Activated T-helper 17 cell treated with anti-CD3 and anti-CD28 coated beads, Interleukin-2, amount 50 U/mL, for 72 hours (primary cell): ENCODE measurements around the gene OSTF1. TPM values are rescaled to one million over a fixed set of nuclear protein-coding genes. Genes with fewer than 3 reads are reported as not detected.

Experiments used
- ATAC-seq: fragments of 150-1000 bp; cut with Tn5 transposase; replicated peaks from 2 replicates; pipeline ENCODE4 v1.10.0; 2021; ENCODE audit warnings: mild to moderate bottlenecking, moderate library complexity
- H3K27ac Mint-ChIP-seq: one replicate; pipeline ENCODE4 v1.8.0; 2022; ENCODE audit warnings: mixed read lengths
- H3K27me3 Mint-ChIP-seq: one replicate; pipeline ENCODE4 v1.8.0; 2022; ENCODE audit warnings: mixed read lengths
- H3K36me3 Mint-ChIP-seq: one replicate; pipeline ENCODE4 v1.8.0; 2022; ENCODE audit warnings: low read depth, mild to moderate bottlenecking, mixed read lengths
- H3K4me1 Mint-ChIP-seq: one replicate; pipeline ENCODE4 v1.8.0; 2022; ENCODE audit warnings: mixed read lengths
- H3K4me3 Mint-ChIP-seq: one replicate; pipeline ENCODE4 v1.8.0; 2022; ENCODE audit warnings: mild to moderate bottlenecking, mixed read lengths
- H3K9me3 Mint-ChIP-seq: one replicate; pipeline ENCODE4 v1.8.0; 2022; ENCODE audit warnings: mixed read lengths
- total RNA-seq, 2 donors: library from RNA; stranded (reverse); gene quantifications; one replicate each; pipeline ENCODE4 v1.2.3, GENCODE V29; 2022

The OSTF1 gene
- total RNA-seq, 2 donors from 2014 or later = 131 to 217 TPM

DNA sequence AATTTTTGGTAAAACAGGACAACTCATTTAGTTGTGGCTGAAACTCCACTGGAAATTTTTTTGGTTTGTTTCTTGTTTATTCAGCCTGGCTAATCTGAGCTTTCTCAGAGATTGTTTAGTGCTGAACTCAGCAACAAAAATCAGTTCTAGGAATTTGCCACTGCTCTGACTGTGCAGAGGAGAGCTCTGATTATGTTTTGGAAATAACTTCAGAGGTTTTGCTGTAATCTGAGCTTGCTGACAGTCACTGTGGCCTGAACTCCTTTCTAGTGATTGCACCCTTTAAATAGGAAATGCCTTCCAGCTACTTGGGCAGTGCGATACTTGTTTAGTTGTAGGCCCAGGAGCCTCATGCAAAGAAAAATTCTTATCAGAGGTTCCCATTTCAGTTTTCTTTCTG lies 60.2 kb downstream of the OSTF1 start:
- Mint-ChIP-seq H3K9me3 (peaks cover 8% of the 10 kb centered on the region), H3K36me3 (peaks cover 88% of the 10 kb centered on the region), H3K27ac (peak overlapping the region; percentile 97), H3K27me3 (no peaks in the 10 kb centered on the region), H3K4me3 (peak overlapping the region; percentile 75), H3K4me1 (peaks cover 55% of the 10 kb centered on the region)
- peak; percentile 65 for ATAC-seq

GRCh38 chr9:75149841-75150241 lies 61.5 kb downstream of the OSTF1 start:
- Mint-ChIP-seq H3K36me3 (peaks cover 75% of the 10 kb centered on the region), H3K4me3 (peak overlapping the region; percentile 65)

GRCh38 chr9:75150512-75150911 lies 62.2 kb downstream of the OSTF1 start:
- H3K4me3 Mint-ChIP-seq = peak overlapping the region; percentile 65
- peaks cover 68% of the 10 kb centered on the region for H3K36me3 Mint-ChIP-seq
- no peak for ATAC-seq
- H3K9me3 Mint-ChIP-seq = no peaks in the 10 kb centered on the region
- peak overlapping the region; percentile 89 for H3K27ac Mint-ChIP-seq
- H3K27me3 Mint-ChIP-seq = no peaks in the 10 kb centered on the region
- peaks cover 58% of the 10 kb centered on the region for H3K4me1 Mint-ChIP-seq

More at GRCh38 chr9:75149841-75150241, 61.5 kb downstream of the OSTF1 start:
- peak overlapping the region; percentile 89 for H3K27ac Mint-ChIP-seq
- H3K9me3 Mint-ChIP-seq = peaks cover 5% of the 10 kb centered on the region
- ATAC-seq = no peak
- no peaks in the 10 kb centered on the region for H3K27me3 Mint-ChIP-seq
- H3K4me1 Mint-ChIP-seq = peaks cover 57% of the 10 kb centered on the region

DNA sequence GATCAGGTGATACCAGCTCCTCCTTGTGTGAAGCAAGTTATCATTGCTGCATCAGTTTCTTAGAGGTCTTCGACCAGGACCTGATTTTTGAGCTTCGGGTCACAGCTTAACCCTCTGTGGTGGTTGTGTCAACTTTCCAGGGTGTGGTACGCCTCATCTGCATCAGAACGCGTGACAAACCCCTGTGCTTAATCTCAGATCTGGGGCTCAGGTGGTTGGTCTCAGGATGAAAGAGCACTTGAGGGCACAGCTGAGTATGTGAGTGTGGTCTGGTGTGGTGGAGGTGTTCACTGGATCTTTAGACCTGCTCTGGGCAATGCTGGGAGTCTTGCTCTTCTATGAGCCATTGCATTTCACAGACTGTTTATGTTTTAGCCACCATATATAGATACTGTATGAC lies 64.1 kb downstream of the OSTF1 start:
- Mint-ChIP-seq H3K4me1 (peaks cover 53% of the 10 kb centered on the region), H3K36me3 (peaks cover 52% of the 10 kb centered on the region), H3K27ac (peak overlapping the region; percentile 89), H3K4me3 (peak overlapping the region; percentile 65), H3K27me3 (no peaks in the 10 kb centered on the region), H3K9me3 (no peaks in the 10 kb centered on the region)
- ATAC-seq = peak; percentile 75

GRCh38 chr9:75156858-75157257 lies 68.5 kb downstream of the OSTF1 start:
- Mint-ChIP-seq H3K9me3 (no peaks in the 10 kb centered on the region), H3K4me3 (no peak overlapping the region), H3K27ac (no peak overlapping the region), H3K4me1 (peaks cover 24% of the 10 kb centered on the region), H3K27me3 (no peaks in the 10 kb centered on the region), H3K36me3 (peaks cover 12% of the 10 kb centered on the region)
- no peak for ATAC-seq

DNA sequence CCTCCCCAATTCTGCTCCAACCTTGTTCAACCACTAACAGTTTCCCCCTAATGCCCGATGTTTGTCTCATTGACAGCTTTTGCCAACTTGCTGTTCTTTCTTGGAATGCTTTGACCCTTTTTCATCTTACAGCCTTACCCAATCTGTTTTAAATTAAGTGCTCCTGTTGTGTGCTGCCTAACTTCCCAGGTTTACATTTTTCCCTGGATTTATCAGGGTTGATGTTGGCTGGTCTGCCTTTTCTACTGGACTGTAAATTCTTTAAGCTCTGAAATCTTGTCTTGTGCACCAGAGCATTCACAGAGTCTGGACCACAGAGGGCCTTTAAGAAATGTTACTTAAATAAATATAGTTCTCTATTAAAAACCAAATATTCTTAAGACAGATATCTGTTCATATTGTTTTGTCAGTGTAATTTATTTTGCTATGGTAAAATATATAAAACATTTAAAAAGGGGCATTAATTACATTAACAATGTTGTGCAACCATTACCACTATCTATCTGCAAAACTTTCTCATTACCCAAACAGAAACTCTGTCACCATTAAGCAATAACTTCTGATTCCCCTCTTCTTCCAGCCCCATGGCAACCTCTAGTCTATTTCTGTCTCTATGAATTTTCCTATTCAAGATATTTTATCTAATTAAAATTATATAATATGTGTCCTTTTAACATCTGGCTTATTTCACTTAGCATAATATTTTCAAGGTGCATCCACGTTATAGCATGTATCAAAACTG lies 73.0 kb downstream of the OSTF1 start:
- ATAC-seq = no peak
- H3K4me1 Mint-ChIP-seq = peaks cover 3% of the 10 kb centered on the region
- H3K27me3 Mint-ChIP-seq = no peaks in the 10 kb centered on the region
- H3K36me3 Mint-ChIP-seq = peaks cover 32% of the 10 kb centered on the region
- H3K9me3 Mint-ChIP-seq = peaks cover under 1% of the 10 kb centered on the region
- no peak overlapping the region for H3K4me3 Mint-ChIP-seq
- H3K27ac Mint-ChIP-seq = peak overlapping the region; percentile 55

GRCh38 chr9:75163764-75164163 lies 75.5 kb downstream of the OSTF1 start:
- ATAC-seq = no peak
- Mint-ChIP-seq H3K9me3 (peaks cover 12% of the 10 kb centered on the region), H3K27me3 (no peaks in the 10 kb centered on the region), H3K4me1 (peaks cover 8% of the 10 kb centered on the region), H3K4me3 (no peak overlapping the region), H3K36me3 (peaks cover 56% of the 10 kb centered on the region), H3K27ac (no peak overlapping the region)

DNA sequence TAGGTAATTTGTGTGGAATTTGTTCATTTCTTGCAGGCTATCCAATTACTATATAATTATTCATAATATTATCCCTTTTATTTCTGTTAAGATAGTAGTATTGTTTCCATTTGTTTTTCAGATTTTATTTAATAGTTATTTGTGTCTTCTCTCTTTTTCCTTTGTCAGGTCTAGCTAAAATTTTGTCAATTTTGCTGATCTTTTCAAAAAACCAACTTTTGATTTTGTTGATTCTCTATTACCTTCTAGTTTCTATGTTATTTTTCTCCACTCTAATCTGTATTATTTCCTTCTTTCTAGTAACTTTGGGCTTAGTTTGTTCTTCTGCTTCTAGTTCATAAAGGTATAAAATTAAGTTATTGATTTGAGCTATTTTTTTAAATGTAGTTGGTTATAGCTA lies 76.3 kb downstream of the OSTF1 start:
- ATAC-seq = no peak
- Mint-ChIP-seq H3K9me3 (peaks cover 12% of the 10 kb centered on the region), H3K27ac (no peak overlapping the region), H3K27me3 (no peaks in the 10 kb centered on the region), H3K36me3 (peaks cover 64% of the 10 kb centered on the region), H3K4me3 (no peak overlapping the region), H3K4me1 (peaks cover 8% of the 10 kb centered on the region)

GRCh38 chr9:75167281-75167680 lies 79.0 kb downstream of the OSTF1 start:
- H3K36me3 Mint-ChIP-seq = peaks cover 80% of the 10 kb centered on the region
- peaks cover 12% of the 10 kb centered on the region for H3K9me3 Mint-ChIP-seq
- H3K27me3 Mint-ChIP-seq = no peaks in the 10 kb centered on the region
- peaks cover 8% of the 10 kb centered on the region for H3K4me1 Mint-ChIP-seq
- no peak overlapping the region for H3K4me3 Mint-ChIP-seq
- H3K27ac Mint-ChIP-seq = peak overlapping the region; percentile 26
- no peak for ATAC-seq

GRCh38 chr9:75168270-75169178 lies 80.2 kb downstream of the OSTF1 start:
- no peak overlapping the region for H3K4me3 Mint-ChIP-seq
- no peaks in the 10 kb centered on the region for H3K27me3 Mint-ChIP-seq
- peak overlapping the region; percentile 26 for H3K27ac Mint-ChIP-seq
- H3K9me3 Mint-ChIP-seq = peaks cover 12% of the 10 kb centered on the region
- peaks cover 8% of the 10 kb centered on the region for H3K4me1 Mint-ChIP-seq
- H3K36me3 Mint-ChIP-seq = peaks cover 71% of the 10 kb centered on the region
- peak; percentile 11 for ATAC-seq

GRCh38 chr9:75169623-75170022 lies 81.3 kb downstream of the OSTF1 start:
- Mint-ChIP-seq H3K4me3 (no peak overlapping the region), H3K27me3 (no peaks in the 10 kb centered on the region), H3K27ac (peak overlapping the region; percentile 47), H3K9me3 (peaks cover 12% of the 10 kb centered on the region), H3K4me1 (peaks cover 14% of the 10 kb centered on the region), H3K36me3 (peaks cover 66% of the 10 kb centered on the region)
- peak; percentile 23 for ATAC-seq

DNA sequence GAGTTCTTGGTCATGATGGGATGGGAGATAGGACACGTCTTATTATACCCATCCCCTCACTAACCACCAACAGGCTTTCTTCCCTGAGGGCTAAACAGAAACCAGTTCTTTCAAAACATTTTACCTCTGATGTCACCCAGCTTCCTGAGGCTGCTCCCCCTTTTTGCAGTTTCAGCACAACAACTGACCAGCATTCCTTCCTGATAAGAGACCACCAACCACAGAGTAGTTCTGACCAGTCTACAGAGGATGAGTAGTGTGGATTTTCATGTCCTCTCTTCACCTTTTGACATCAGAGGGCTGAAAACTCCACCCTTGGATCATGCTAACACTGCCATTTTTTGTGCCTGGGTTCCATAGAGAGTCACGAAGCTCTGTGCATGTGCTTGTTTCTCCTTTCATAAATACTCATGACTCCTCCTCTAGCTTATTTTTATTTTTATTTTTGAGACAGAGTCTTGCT lies 82.6 kb downstream of the OSTF1 start:
- H3K4me1 Mint-ChIP-seq = peaks cover 14% of the 10 kb centered on the region
- H3K4me3 Mint-ChIP-seq = no peak overlapping the region
- ATAC-seq = peak; percentile 64
- peaks cover 12% of the 10 kb centered on the region for H3K9me3 Mint-ChIP-seq
- no peaks in the 10 kb centered on the region for H3K27me3 Mint-ChIP-seq
- H3K27ac Mint-ChIP-seq = peak overlapping the region; percentile 47
- H3K36me3 Mint-ChIP-seq = peaks cover 52% of the 10 kb centered on the region

DNA sequence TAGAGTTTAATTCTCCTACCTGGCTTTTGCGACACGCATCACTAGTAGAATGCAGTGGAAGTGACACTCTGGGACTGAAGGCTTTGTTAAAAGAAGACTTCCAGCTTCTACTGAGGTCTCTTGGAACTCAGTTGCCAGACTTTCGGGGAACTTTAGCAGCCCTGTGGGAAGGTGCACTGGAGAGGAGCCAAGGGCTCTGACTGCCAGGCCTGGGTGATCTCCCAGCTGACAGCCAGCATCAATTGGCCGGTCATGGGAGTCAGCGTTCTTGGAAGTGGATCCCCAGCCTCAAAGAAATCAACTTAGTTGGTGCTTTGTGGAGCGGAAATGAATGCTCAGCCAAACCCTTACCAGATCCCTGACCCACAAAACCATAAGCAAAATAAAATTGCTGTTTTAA lies 87.1 kb downstream of the OSTF1 start:
- ATAC-seq = no peak
- Mint-ChIP-seq H3K4me1 (peaks cover 6% of the 10 kb centered on the region), H3K36me3 (peaks cover 8% of the 10 kb centered on the region), H3K27ac (no peak overlapping the region), H3K4me3 (no peak overlapping the region), H3K27me3 (no peaks in the 10 kb centered on the region), H3K9me3 (no peaks in the 10 kb centered on the region)

- peaks cover 1% of the 10 kb centered on the region for H3K36me3 Mint-ChIP-seq
- no peaks in the 10 kb centered on the region for H3K9me3 Mint-ChIP-seq
- no peak overlapping the region for H3K4me3 Mint-ChIP-seq
- no peak overlapping the region for H3K27ac Mint-ChIP-seq
- H3K27me3 Mint-ChIP-seq = no peaks in the 10 kb centered on the region
- ATAC-seq = no peak
- peaks cover 6% of the 10 kb centered on the region for H3K4me1 Mint-ChIP-seq
Observed at GRCh38 chr9:75176037-75176436, 87.7 kb downstream of the OSTF1 start.
